GM10266 (cell line): ENCODE data around the gene PTPN7.
"Not testable (repeated sequence)": the region's sequence is repeated elsewhere in the genome, so short reads cannot be mapped to it uniquely, and the experiment has no call there.

ENCODE experiments used
- DNase-seq: peaks from one replicate; pipeline ENCODE4 v3.0.0; 2012; ENCODE audit errors: extremely low spot score
- TF ChIP-seq, protein P1 (sequence below): IDR thresholded peaks from 2 replicates; pipeline ENCODE4 v1.5.1; 2012; ENCODE audit warnings: mild to moderate bottlenecking, low read depth; ENCODE audit not compliant: control insufficient read depth, insufficient read depth; ENCODE audit errors: missing control alignments

Gene PTPN7

DNA sequence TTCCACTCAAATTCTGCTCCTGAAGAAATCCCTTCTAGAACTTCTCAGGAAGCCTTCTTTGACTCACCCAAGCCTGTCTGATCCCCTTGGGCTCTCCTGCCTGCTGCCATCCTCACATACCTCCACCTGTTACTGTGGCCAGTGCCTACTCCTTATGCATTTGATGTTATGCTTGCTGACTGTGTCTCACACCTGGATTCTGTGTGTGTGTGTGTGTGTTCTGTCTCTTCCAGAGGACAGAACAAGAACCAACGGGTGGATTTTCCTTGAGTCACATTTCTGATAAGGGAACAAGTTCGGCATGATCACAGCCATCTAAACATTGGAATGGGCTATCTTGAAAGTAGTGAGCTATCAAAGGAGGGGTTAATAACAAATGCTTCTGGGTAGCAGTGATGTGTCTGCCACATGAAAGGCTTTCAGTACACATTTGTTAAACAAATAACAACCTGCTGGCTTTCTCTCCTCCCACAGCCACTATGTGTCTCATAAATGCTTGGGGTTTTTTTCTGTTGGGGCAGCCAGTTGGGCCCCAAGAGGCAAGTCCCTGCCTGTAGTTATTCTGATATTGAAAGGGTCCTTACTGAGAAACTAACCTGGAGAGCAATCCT, 46.6 kb downstream of the PTPN7 start:
- TF ChIP-seq, protein P1, sequence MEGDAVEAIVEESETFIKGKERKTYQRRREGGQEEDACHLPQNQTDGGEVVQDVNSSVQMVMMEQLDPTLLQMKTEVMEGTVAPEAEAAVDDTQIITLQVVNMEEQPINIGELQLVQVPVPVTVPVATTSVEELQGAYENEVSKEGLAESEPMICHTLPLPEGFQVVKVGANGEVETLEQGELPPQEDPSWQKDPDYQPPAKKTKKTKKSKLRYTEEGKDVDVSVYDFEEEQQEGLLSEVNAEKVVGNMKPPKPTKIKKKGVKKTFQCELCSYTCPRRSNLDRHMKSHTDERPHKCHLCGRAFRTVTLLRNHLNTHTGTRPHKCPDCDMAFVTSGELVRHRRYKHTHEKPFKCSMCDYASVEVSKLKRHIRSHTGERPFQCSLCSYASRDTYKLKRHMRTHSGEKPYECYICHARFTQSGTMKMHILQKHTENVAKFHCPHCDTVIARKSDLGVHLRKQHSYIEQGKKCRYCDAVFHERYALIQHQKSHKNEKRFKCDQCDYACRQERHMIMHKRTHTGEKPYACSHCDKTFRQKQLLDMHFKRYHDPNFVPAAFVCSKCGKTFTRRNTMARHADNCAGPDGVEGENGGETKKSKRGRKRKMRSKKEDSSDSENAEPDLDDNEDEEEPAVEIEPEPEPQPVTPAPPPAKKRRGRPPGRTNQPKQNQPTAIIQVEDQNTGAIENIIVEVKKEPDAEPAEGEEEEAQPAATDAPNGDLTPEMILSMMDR, result no peak

DNA sequence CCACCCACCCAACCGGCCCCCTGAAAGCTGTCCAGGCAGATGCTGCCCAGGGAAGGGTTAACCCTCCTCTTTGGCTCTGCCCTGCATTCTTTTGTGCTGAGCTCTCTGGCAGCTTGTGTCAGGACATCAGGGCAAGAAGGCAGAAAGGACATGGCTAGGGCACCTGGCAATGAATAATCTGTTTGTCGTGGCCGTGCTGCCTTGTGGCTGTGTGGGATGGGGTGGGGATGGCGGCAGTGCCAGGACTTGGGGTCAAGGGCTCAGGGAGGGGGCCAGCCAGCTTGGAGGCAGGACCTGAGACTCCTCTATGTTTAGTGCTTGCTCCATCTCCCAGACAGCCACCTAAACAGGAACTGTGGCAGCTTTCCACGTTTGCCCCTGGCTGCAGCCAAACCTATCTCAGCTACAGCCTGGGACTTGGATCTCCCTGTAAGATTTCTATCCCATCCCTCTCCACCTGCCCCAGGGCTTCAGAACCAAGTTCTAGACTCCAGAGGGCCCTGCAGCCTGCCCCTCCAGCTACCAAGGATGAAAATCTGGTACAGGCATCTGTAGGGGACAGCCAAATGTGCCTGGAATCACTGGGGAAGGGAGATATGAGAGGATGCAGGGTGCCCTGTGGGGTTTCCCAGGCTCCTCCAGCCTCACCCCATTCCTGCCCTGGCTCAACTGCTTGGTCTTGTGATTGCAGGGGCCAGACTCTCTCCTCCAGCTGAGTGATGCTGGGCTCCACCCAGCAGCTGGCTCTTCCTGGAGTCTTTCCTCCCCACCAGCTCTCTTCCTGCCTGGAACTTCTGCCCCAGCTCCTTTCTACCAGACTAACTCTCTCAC, 47.3 kb downstream of the PTPN7 start:
- DNase-seq, result no peak
- TF ChIP-seq, protein P1, result no peak

More for the DNA sequence above, 46.6 kb downstream of the PTPN7 start:
- DNase-seq, result peak; percentile 53

DNA sequence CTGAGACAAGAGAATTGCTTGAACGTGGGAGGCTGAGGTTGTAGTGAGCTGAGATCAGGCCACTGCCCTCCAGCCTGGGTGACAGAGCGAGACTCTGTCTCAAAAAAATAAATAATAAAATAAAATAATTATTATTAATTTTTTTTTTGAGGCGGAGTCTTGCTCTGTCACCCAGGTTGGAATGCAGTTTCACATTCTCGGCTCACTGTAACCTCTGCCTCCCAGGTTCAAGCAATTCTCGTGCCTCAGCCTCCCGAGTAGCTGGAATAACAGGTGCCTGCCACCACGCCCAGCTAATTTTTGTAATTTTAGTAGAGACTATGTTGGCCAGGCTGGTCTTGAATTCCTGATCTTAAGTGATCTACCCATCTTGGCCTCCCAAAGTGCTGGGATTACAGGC, 48.8 kb downstream of the PTPN7 start:
- DNase-seq, result not testable (repeated sequence)

DNA sequence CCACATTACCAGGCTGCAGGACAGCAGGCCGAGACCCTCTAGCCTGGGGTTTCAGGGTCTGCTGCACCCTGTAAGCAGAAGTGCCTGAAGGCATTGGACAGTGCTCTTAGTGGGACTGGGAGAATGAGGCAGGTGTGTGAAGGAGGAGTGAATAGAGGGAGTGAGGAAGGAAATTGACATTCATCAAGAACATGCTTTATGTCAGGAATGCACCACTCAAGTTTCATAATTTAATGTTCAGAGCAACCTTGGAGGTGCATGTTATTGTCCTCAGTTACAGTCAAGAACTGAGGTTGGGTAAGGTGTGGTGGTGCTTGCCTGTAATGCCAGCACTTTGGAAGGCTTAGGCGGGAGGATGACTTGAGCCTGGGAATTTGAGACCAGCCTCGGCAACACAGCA, 49.4 kb downstream of the PTPN7 start:
- no peak for DNase-seq
- TF ChIP-seq, protein P1, result no peak

DNA sequence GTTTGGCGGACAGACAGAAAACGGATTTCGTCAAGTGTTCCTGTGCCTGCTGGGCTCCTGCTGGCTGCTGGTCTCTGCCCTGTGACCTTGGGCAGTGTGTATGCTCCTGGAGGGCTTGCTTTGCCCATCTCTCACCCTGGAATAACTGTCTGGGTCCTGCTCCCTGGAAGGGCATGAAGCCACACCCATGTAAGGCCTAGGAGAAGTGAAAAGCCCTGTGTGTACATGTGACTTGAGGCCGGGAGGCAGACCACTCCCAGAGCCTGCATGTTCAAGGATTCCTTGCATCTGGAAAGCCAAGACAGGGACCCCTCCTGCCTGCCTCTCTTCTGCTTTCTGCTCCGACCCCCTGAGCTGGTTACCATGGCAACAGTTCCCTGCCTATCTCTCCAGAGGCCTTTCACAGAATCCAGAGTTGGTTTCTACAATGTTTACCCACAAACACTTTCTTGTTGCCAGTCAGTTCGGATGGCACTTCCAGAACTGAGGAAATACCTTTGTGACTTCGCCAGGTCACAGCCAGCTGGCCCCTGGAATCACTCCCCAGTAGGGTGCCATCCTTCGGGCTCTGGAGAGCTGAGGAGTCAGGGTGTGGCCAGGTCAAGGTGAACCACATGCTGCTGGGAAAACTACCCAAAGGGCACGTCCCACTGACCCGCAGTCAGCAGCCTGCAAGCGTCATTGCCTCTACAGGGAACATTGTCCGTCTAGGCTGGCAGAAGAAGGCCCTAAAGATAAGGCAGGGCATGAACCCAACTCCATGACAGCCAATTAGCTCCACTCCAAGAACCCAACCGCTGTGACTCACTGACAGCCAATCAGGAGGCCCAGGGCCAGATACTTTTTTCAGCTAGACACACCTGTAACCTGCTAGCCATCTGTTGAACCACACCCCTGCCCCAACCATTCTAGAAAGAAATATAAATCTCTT, 52.3 kb downstream of the PTPN7 start:
- TF ChIP-seq, protein P1, result no peak
- DNase-seq, result no peak

DNA sequence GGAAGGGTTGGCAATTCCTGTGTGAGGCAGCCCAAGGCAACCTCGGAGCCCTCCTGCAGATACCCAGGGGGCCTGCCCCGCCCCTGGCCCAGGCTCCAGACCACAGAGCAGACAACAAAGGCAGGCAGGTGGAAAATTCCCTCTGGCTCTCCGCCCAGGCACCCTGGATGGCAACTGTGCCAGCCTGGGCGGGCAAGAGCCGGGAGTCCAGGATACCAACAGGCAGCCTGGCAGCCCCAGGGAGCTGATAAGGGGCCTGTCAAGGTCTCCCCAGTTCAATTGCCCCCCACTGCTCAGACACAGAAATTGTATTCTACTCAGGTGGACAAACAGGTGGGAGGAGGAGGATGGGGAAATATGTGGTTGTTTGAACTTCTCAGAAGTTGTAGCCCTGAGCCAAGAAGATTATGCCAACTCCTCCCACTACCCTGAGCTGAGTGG, 53.1 kb downstream of the PTPN7 start:
- TF ChIP-seq, protein P1, result no peak
- DNase-seq, result no peak
